Hepatocyte (in vitro differentiated cells): ENCODE measurements around the gene ANKS1B. TPM values are rescaled to one million over a fixed set of nuclear protein-coding genes. Genes with fewer than 3 reads are reported as not detected.

ENCODE experiments used
- DNase-seq: peaks from one replicate; pipeline ENCODE4 v3.0.0-alpha.2; 2016; ENCODE audit warnings: low spot score
- H2AFZ ChIP-seq: fragments of 200-600 bp; sonication (generic); 2 replicates; pipeline ENCODE4 v1.6.0; 2016; ENCODE audit warnings: antibody characterized with exemption, mild to moderate bottlenecking
- H3K27ac ChIP-seq: fragments of 200-600 bp; sonication (generic); 2 replicates; pipeline ENCODE4 v1.5.1; 2016; ENCODE audit warnings: mild to moderate bottlenecking
- H3K27me3 ChIP-seq: fragments of 200-600 bp; sonication (generic); 2 replicates; pipeline ENCODE4 v1.6.1; 2016
- H3K36me3 ChIP-seq: fragments of 200-600 bp; sonication (generic); replicated peaks from 2 replicates; pipeline ENCODE4 v1.5.1; 2016; ENCODE audit warnings: low read depth; ENCODE audit not compliant: insufficient read depth
- H3K4me1 ChIP-seq: fragments of 200-600 bp; sonication (generic); 2 replicates; pipeline ENCODE4 v1.5.1; 2016; ENCODE audit warnings: mild to moderate bottlenecking, moderate library complexity; ENCODE audit not compliant: insufficient read depth
- H3K4me2 ChIP-seq: fragments of 200-600 bp; sonication (generic); 2 replicates; pipeline ENCODE4 v1.6.0; 2016
- H3K4me3 ChIP-seq: fragments of 200-600 bp; sonication (generic); 2 replicates; pipeline ENCODE4 v1.5.1; 2016; ENCODE audit warnings: mild to moderate bottlenecking
- H3K79me2 ChIP-seq: fragments of 200-600 bp; sonication (generic); 2 replicates; pipeline ENCODE4 v1.6.0; 2017; ENCODE audit warnings: mild to moderate bottlenecking
- H3K9me2 ChIP-seq: fragments of 200-600 bp; sonication (generic); replicated peaks from 2 replicates; pipeline ENCODE4 v1.6.0; 2017; ENCODE audit warnings: mild to moderate bottlenecking; ENCODE audit not compliant: insufficient read depth
- H3K9me3 ChIP-seq: fragments of 200-600 bp; sonication (generic); 2 replicates; pipeline ENCODE4 v1.5.1; 2016; ENCODE audit warnings: low read depth, mild to moderate bottlenecking
- H4K20me1 ChIP-seq: fragments of 200-600 bp; sonication (generic); 2 replicates; pipeline ENCODE4 v1.6.0; 2016; ENCODE audit warnings: mild to moderate bottlenecking; ENCODE audit not compliant: insufficient read depth, poor library complexity, severe bottlenecking
- CTCF ChIP-seq: fragments of 200-600 bp; sonication (generic); IDR thresholded peaks from 2 replicates; pipeline ENCODE4 v1.5.1; 2016; ENCODE audit warnings: antibody characterized with exemption, mild to moderate bottlenecking; ENCODE audit not compliant: poor library complexity
- EZH2 ChIP-seq: fragments of 200-600 bp; sonication (generic); IDR thresholded peaks from 2 replicates; pipeline ENCODE4 v1.6.1; 2016; ENCODE audit warnings: antibody characterized with exemption, mild to moderate bottlenecking, borderline replicate concordance
- EZH2phosphoT487 ChIP-seq: fragments of 200-600 bp; sonication (generic); IDR thresholded peaks from one replicate; pipeline ENCODE4 v1.6.1; 2018; ENCODE audit warnings: antibody characterized with exemption, mild to moderate bottlenecking, low read depth, moderate library complexity; ENCODE audit not compliant: unreplicated experiment, severe bottlenecking
- WGBS: methylation state at CpG from one replicate; pipeline ENCODE4 v1.1.6; 2016; ENCODE audit warnings: low lambda C conversion rate; ENCODE audit errors: missing lambda C conversion rate; 5-methylcytosine and 5-hydroxymethylcytosine counted together
- polyA plus RNA-seq: library from polyadenylated mRNA; unstranded; fragments of >200 nt; fragmentation: Nextera tagmentation; extraction: Ambion mirVana; gene quantifications from 2 replicates; pipeline ENCODE4 v1.2.1, GENCODE V29; 2016
- total RNA-seq: library from RNA; depleted of rRNA; stranded (reverse); fragments of >200 nt; gene quantifications from 2 replicates; pipeline ENCODE4 v1.2.3, GENCODE V29; 2014

ANKS1B gene
- total and polyA plus RNA-seq, 2 experiments from 2014 or later, result 1.6 to 2.2 TPM

- H4K20me1 ChIP-seq, result no peaks in the 10 kb centered on the region
- DNase-seq, result no peak
- H2AFZ ChIP-seq, result no peak overlapping the region
- no peak for TF ChIP-seq EZH2phosphoT487
- no peak for TF ChIP-seq EZH2
- TF ChIP-seq CTCF, result no peak
- no peaks in the 10 kb centered on the region for H3K36me3 ChIP-seq
- H3K9me2 ChIP-seq, result no peaks in the 10 kb centered on the region
- no peak overlapping the region for H3K27ac ChIP-seq
- whole genome bisulfite sequencing, result 86% methylated on average over 6 of the region's 6 CpGs
- no peaks in the 10 kb centered on the region for H3K27me3 ChIP-seq
- H3K79me2 ChIP-seq, result no peaks in the 10 kb centered on the region
- no peaks in the 10 kb centered on the region for H3K9me3 ChIP-seq
- H3K4me3 ChIP-seq, result no peak overlapping the region
- H3K4me2 ChIP-seq, result no peak overlapping the region
- H3K4me1 ChIP-seq, result no peaks in the 10 kb centered on the region
Observed at GRCh38 chr12:98698603-98699463, 1285.9 kb downstream of the ANKS1B start.

DNA sequence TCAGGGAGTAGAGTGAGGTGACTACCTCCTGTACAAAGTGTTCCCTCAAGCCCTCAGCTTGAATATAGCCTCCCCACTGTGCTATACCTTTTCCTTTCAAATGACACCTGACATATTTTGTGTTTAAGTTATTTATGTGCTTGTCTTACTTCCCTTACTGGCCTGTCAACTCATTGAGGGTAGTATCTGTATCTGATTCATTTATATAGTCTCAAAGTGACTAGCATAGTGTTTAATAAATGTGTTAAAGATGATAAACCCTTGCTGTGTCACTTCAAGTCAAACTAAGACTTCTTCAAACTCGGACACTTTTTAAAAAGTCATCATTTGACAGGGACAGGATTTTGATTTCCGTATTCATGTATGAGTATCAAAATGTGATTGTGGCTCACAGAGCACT, 1287.5 kb downstream of the ANKS1B start:
- DNase-seq, result no peak
- Histone ChIP-seq H4K20me1 (no peaks in the 10 kb centered on the region), H3K4me1 (no peaks in the 10 kb centered on the region), H3K36me3 (no peaks in the 10 kb centered on the region), H3K27me3 (no peaks in the 10 kb centered on the region), H3K4me3 (no peak overlapping the region), H3K79me2 (no peaks in the 10 kb centered on the region), H2AFZ (no peak overlapping the region), H3K9me2 (no peaks in the 10 kb centered on the region), H3K27ac (no peak overlapping the region), H3K4me2 (no peak overlapping the region), H3K9me3 (no peaks in the 10 kb centered on the region)
- 49% methylated on average over 2 of the region's 2 CpGs for WGBS
- no peak for TF ChIP-seq EZH2phosphoT487
- TF ChIP-seq EZH2, result no peak
- no peak for TF ChIP-seq CTCF

- Histone ChIP-seq H3K9me3 (no peaks in the 10 kb centered on the region), H2AFZ (no peak overlapping the region), H3K79me2 (no peaks in the 10 kb centered on the region), H4K20me1 (no peaks in the 10 kb centered on the region), H3K27ac (no peak overlapping the region), H3K4me2 (no peak overlapping the region), H3K36me3 (no peaks in the 10 kb centered on the region), H3K4me3 (no peak overlapping the region), H3K27me3 (no peaks in the 10 kb centered on the region), H3K9me2 (no peaks in the 10 kb centered on the region), H3K4me1 (no peaks in the 10 kb centered on the region)
- WGBS, result 66% methylated on average over 8 of the region's 8 CpGs
- TF ChIP-seq EZH2phosphoT487 (no peak), CTCF (no peak), EZH2 (no peak)
- DNase-seq, result no peak
Observed at GRCh38 chr12:98696036-98696646, 1288.6 kb downstream of the ANKS1B start.
